ENCODE measurements around the gene LYRM1. TPM values are rescaled to one million over a fixed set of nuclear protein-coding genes. Genes with fewer than 3 reads are reported as not detected.

Gene LYRM1
- total and polyA plus RNA-seq, 2 of the 8 experiments (the other 6 are each of a cell fraction or from before 2014, with no cell fraction given), result 11.6 to 13.4 TPM

GRCh38 chr16:20925751-20926150, 25.2 kb downstream of the LYRM1 start:
- no peaks in the 10 kb centered on the region for H3K27me3 ChIP-seq (replicated peaks in 1 of 4; ENCODE audit: control insufficient read depth in 3 of 4, extremely low read depth in 1 of 4, insufficient read depth in 3 of 4, low read length in 3 of 4)
- 76% methylated on average over 1 of the region's 1 CpG; no CpG with 5 or more reads in 1 of the 2 experiments for WGBS, 2 experiments (ENCODE audit: extremely low coverage in 1 of 2, insufficient coverage in 1 of 2, insufficient read length in 1 of 2, insufficient replicate concordance in 2 of 2, low coverage in 1 of 2, low lambda C conversion rate in 2 of 2, missing lambda C conversion rate in 1 of 2)
- no peaks in the 10 kb centered on the region for H4K20me1 ChIP-seq (replicated peaks in 1 of 2; ENCODE audit: control insufficient read depth in 1 of 2, insufficient read depth in 2 of 2, low read length in 2 of 2)
- no peak overlapping the region for H2BK15ac ChIP-seq (ENCODE audit: low read length)
- H3K4me1 ChIP-seq (replicated peaks in 1 of 4; ENCODE audit: control insufficient read depth in 3 of 4, insufficient read depth in 4 of 4, low read length in 3 of 4), result no peaks in the 10 kb centered on the region
- no peaks in the 10 kb centered on the region for H3K23me2 ChIP-seq (ENCODE audit: low read depth, low read length)
- no peaks in the 10 kb centered on the region for H3K79me2 ChIP-seq (ENCODE audit: control insufficient read depth in 1 of 2, insufficient read depth in 2 of 2, low read length in 2 of 2)
- FAIRE-seq, result no peak
- TF ChIP-seq SIX5 (IDR thresholded peaks at IDR 0.05; ENCODE audit: low read depth, low read length) (no peak), BCL11A (IDR thresholded peaks at IDR 0.05; ENCODE audit: low read depth in 2 of 2, low read length in 2 of 2) (no peak), SIRT6 (IDR thresholded peaks at IDR 0.05; ENCODE audit: low read length) (no peak), EZH2 (IDR thresholded peaks at IDR 0.05; ENCODE audit: low read depth, low read length, severe bottlenecking) (no peak), FOSL1 (IDR thresholded peaks at IDR 0.05; ENCODE audit: insufficient read depth, low read depth, low read length) (no peak), POLR2A (IDR thresholded peaks at IDR 0.05; ENCODE audit: control extremely low read depth in 1 of 2, low read depth in 2 of 2, low read length in 2 of 2) (no peak), RXRA (IDR thresholded peaks at IDR 0.05; ENCODE audit: insufficient read depth, low read depth, low read length) (no peak)
- POLR2A ChIA-PET (ENCODE audit: partially characterized antibody), result no interaction called here
- H2BK12ac ChIP-seq (ENCODE audit: low read depth, low read length), result no peak overlapping the region
- no peak overlapping the region for H3K23ac ChIP-seq (ENCODE audit: insufficient read length)
- H3K56ac ChIP-seq (replicated peaks; ENCODE audit: insufficient read length, low read depth, low read length), result no peak overlapping the region
- no peak overlapping the region for H2AK5ac ChIP-seq (ENCODE audit: low read depth, low read length)
- no peak overlapping the region for H3K27ac ChIP-seq (ENCODE audit: low read depth, low read length)
- no peak overlapping the region for H4K8ac ChIP-seq (ENCODE audit: extremely low read depth, insufficient read depth, low read length)
- no peak overlapping the region for H2BK20ac ChIP-seq (ENCODE audit: low read length)
- no peak overlapping the region for H3K4me2 ChIP-seq (ENCODE audit: insufficient read depth in 1 of 2, low read depth in 2 of 2, low read length in 2 of 2)
- H3K18ac ChIP-seq (ENCODE audit: extremely low read depth, low read length), result no peak overlapping the region
- no peak overlapping the region for H2BK5ac ChIP-seq (ENCODE audit: low read depth, low read length)
- H2BK120ac ChIP-seq (replicated peaks; ENCODE audit: low read depth, low read length), result no peak overlapping the region
- no peak overlapping the region for H4K5ac ChIP-seq (ENCODE audit: insufficient read length, low read depth, low read length)
- H3K36me3 ChIP-seq (ENCODE audit: control insufficient read depth in 2 of 4, insufficient read depth in 4 of 4, low read length in 3 of 4), result peaks cover 0 to 3% (median 0%) of the 10 kb centered on the region in 4 experiments; a peak in 1 of 8 replicates
- no peaks in the 10 kb centered on the region for H3K9me3 ChIP-seq (ENCODE audit: insufficient read depth in 2 of 2, low read depth in 1 of 2, low read length in 1 of 2)
- no peak overlapping the region for H3K14ac ChIP-seq (ENCODE audit: insufficient read length)
- no peak overlapping the region for H3K4me3 ChIP-seq (ENCODE audit: extremely low read depth in 1 of 4, insufficient read depth in 2 of 4, low read depth in 3 of 4, low read length in 4 of 4)
- H3K79me1 ChIP-seq (ENCODE audit: low read depth, low read length), result no peaks in the 10 kb centered on the region
- H2AFZ ChIP-seq (ENCODE audit: low read length), result no peak overlapping the region
- H3K4ac ChIP-seq (replicated peaks; ENCODE audit: insufficient read length, low read depth, low read length), result no peak overlapping the region
- H3K9ac ChIP-seq (replicated peaks in 1 of 4; ENCODE audit: extremely low read depth in 1 of 4, low read depth in 3 of 4, low read length in 3 of 4), result no peak overlapping the region
- no peak for DNase-seq (ENCODE audit: low read depth in 1 of 2, low spot score in 2 of 2)
- no peak overlapping the region for H4K91ac ChIP-seq (replicated peaks; ENCODE audit: insufficient read length, low read length)
- CTCF ChIA-PET (ENCODE audit: partially characterized antibody), result no interaction called here
